Subcutaneous abdominal adipose tissue (tissue), 5 donors: ENCODE results near the gene COX5A.
"Not testable (repeated sequence)": the region's sequence is repeated elsewhere in the genome, so short reads cannot be mapped to it uniquely, and the experiment has no call there.

ENCODE experiments used
- H3K27ac ChIP-seq: one replicate; pipeline ENCODE4 v1.7.0; 2013; ENCODE audit warnings: low read depth, mild to moderate bottlenecking, inconsistent platforms, low read length, moderate library complexity
- H3K27me3 ChIP-seq, 5 donors: one replicate each; pipeline ENCODE4 v1.7.0; 2013; ENCODE audit warnings: low read length in 5 of 5, inconsistent platforms in 1 of 5; ENCODE audit not compliant: control insufficient read depth in 5 of 5, insufficient read depth in 4 of 5
- H3K36me3 ChIP-seq, 5 donors: one replicate each; pipeline ENCODE4 v1.7.0; 2013; ENCODE audit warnings: low read length in 5 of 5; ENCODE audit not compliant: control insufficient read depth in 5 of 5, insufficient read depth in 5 of 5
- H3K4me1 ChIP-seq, 5 donors: one replicate each; pipeline ENCODE4 v1.7.0; 2013; ENCODE audit warnings: low read length in 5 of 5, mild to moderate bottlenecking in 3 of 5, moderate library complexity in 1 of 5; ENCODE audit not compliant: control insufficient read depth in 5 of 5, insufficient read depth in 5 of 5
- H3K4me3 ChIP-seq, 5 donors: one replicate each; pipeline ENCODE4 v1.7.0; 2013; ENCODE audit warnings: low read length in 5 of 5, low read depth in 1 of 5
- H3K9ac ChIP-seq, 5 donors: one replicate each; pipeline ENCODE4 v1.7.0; 2013; ENCODE audit warnings: low read length in 5 of 5, mild to moderate bottlenecking in 4 of 5, moderate library complexity in 3 of 5
- H3K9me3 ChIP-seq, 5 donors: one replicate each; pipeline ENCODE4 v1.7.0; 2013; ENCODE audit warnings: low read length in 5 of 5; ENCODE audit not compliant: control insufficient read depth in 5 of 5
- donor health status: healthy.
- donor health status: healthy.
- donor health status: healthy.
- donor health status: healthy.
- donor health status: healthy.

COX5A gene

DNA sequence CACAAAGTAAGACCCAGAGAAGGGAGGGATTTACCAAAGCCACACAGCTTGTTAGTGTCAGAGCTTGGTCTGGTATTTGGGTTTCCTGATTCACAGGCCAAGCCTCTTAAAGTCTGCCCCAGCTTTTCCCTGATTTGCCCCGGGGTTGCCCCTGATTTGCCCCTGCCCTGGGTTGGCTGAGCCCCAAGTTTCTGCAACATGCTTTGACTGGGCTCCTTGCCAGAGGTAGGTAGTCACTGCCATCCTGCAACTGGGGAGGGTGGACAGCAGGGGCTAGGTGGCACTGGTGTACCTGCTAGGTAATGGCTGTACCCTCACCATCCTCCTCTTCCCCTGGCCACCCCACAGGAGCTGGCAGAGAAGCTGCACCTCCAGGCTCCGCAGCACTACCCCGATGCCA is 45.6 kb downstream of the COX5A start:
- H3K27me3 ChIP-seq: no peaks in the 10 kb centered on the region
- no peak overlapping the region for H3K4me3 ChIP-seq
- no peak overlapping the region for H3K27ac ChIP-seq
- peaks cover 6 to 31% (median 27%) of the 10 kb centered on the region in 5 donors for H3K4me1 ChIP-seq
- peaks cover 0 to 40% (median 27%) of the 10 kb centered on the region in 5 donors for H3K36me3 ChIP-seq
- H3K9me3 ChIP-seq: no peaks in the 10 kb centered on the region
- H3K9ac ChIP-seq: no peak overlapping the region

DNA sequence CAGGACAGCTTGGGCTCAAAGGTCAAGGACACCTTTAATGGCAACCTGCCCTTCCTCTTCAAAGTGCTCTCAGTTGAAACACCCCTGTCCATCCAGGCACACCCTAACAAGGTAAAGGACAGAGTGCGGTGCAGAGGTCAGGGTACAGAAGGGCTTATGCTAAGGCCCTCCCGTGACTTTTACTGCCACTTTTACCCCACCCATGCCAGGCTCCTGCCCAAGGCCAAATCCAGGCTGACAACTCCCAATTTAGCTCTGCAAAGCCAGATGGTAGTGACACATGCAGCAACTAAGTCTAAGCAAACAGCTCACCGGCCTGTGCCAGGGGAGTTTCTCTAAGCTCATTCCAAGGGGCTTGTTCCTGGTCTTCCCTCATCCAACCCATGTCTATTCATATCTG is 46.4 kb downstream of the COX5A start:
- no peak overlapping the region for H3K27ac ChIP-seq

DNA sequence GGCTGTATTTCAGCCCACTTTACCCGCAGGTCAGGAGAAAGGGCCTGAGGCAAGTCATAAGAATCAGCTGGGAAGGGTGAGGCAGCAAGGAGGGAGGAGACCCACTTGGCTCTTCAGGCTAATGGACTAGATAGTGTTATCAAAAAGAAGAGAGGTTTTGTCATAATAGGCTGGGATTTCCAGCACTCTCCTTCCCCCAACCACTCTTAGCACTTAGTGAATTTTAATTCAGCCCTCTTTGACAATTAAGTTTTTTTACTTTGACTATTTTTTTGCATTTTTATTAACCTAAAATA is 47.3 kb downstream of the COX5A start:
- H3K9ac ChIP-seq: peak overlapping the region; percentile 69 to 97 (median 91)
- peaks cover 0 to 25% (median 19%) of the 10 kb centered on the region in 5 donors for H3K36me3 ChIP-seq
- H3K4me1 ChIP-seq: peaks cover 6 to 26% (median 24%) of the 10 kb centered on the region in 5 donors
- peak overlapping the region; percentile 92 to 96 (median 95) for H3K4me3 ChIP-seq
- H3K27me3 ChIP-seq: no peaks in the 10 kb centered on the region
- H3K9me3 ChIP-seq: no peaks in the 10 kb centered on the region
- peak overlapping the region; percentile 61 for H3K27ac ChIP-seq

More for the DNA sequence above, 46.4 kb downstream of the COX5A start:
- Histone ChIP-seq H3K4me1 (peaks cover 6 to 26% (median 24%) of the 10 kb centered on the region in 5 donors), H3K4me3 (no peak overlapping the region), H3K9me3 (no peaks in the 10 kb centered on the region), H3K36me3 (peaks cover 0 to 34% (median 23%) of the 10 kb centered on the region in 5 donors), H3K27me3 (no peaks in the 10 kb centered on the region), H3K9ac (peak overlapping the region in 1 of 5 donors; percentile 28)

DNA sequence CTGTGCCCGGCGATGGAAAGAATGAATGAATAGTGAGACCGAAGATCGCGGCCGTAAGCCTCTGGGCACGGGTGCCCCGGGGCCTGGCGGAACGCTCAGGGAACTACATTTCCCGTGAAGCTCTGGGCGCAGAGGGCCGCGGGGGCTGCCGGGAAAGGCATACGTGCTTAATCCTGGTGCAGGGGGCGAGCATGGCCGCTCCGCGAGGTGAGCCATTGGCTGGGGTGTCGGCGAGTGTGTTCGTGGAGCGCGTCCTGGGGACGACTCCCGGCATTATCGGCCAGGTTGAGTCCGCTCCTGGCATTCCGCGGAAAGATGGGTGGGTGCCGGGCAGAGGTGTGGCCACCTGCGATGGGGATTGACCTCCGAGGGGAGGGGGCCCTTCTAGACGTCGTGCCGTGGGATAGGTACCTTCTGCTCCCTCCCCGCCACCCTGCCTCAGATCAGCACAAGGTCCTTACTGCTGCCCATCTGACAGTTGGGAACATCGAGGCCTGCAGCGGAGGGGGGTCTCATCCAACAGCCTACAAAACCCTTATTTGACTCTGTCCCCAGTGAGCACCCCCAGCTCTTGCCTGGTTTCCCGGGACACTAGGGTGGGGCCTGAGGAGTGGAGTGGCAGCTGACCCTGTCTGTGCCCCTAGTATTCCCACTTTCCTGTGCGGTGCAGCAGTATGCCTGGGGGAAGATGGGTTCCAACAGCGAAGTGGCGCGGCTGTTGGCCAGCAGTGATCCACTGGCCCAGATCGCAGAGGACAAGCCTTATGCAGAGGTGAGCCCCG is 47.8 kb downstream of the COX5A start, which contains the start of gene MPI:
TSS of gene MPI (plus strand) at position 160 of the 782 bp plus-strand sequence. CDS start at position 192, 32 bp downstream.
- H3K9me3 ChIP-seq: no peaks in the 10 kb centered on the region
- H3K36me3 ChIP-seq: peaks cover 0 to 22% (median 19%) of the 10 kb centered on the region in 5 donors
- H3K27me3 ChIP-seq: no peaks in the 10 kb centered on the region
- H3K4me1 ChIP-seq: peaks cover 6 to 28% (median 24%) of the 10 kb centered on the region in 5 donors
- peak within 1 kb of the TSS; percentile 69 to 97 (median 91) for H3K9ac ChIP-seq
- H3K27ac ChIP-seq: peak within 1 kb of the TSS; percentile 61
- peak within 1 kb of the TSS; percentile 92 to 96 (median 95) for H3K4me3 ChIP-seq

DNA sequence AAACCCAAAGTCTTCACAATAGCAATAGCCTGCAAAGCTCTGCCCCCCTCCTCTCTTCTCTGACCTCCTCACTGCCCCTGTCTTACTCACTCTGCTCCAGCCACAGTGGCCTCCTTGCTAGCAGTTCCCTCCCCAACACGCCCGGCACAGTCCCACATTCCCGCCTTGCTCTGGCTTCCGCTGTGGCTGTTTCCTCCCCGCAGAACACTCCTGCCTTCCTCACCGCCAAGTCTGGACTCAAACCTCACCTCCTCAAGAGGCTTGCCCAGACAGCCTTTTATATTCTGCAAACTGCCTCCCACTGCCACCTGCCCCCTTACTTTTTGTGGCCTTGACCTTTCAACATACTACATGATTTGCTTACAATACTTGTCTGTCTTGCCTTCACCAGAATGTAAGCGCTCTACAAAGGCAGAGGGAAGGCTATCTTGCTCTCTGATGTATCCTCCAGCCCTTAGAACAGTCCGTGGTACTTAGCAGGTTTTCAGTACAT is 48.4 kb downstream of the COX5A start:
- Histone ChIP-seq H3K27me3 (no peaks in the 10 kb centered on the region), H3K9ac (peak overlapping the region; percentile 69 to 97 (median 91)), H3K9me3 (no peaks in the 10 kb centered on the region), H3K27ac (peak overlapping the region; percentile 61), H3K4me1 (peaks cover 6 to 35% (median 30%) of the 10 kb centered on the region in 5 donors), H3K36me3 (peaks cover 0 to 22% (median 19%) of the 10 kb centered on the region in 5 donors), H3K4me3 (peak overlapping the region; percentile 92 to 96 (median 93))

DNA sequence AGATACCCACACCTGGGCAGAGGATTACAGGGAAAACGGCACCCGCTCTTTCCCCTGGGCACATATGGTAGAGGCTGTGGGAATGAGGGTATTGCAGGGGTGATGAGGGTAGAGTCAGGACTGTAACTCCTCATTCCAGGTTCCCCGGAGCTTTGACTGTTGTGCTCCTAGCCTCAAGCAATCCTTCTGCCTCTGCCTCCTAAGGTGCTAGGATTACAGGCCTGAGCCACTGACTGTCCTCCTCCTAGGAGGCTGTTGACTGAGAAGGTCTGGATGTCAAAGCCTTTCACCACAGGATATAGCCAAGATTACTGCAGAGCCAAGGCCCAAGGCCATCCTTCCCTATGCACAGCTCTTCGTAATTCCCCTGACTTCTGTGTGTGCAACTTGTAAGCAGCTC is 49.2 kb downstream of the COX5A start:
- no peak overlapping the region for H3K4me3 ChIP-seq
- no peak overlapping the region for H3K27ac ChIP-seq
- H3K27me3 ChIP-seq: no peaks in the 10 kb centered on the region
- H3K9me3 ChIP-seq: no peaks in the 10 kb centered on the region
- H3K36me3 ChIP-seq: peaks cover 0 to 21% (median 19%) of the 10 kb centered on the region in 5 donors
- H3K9ac ChIP-seq: peak overlapping the region in 1 of 5 donors; percentile 97
- peaks cover 6 to 41% (median 33%) of the 10 kb centered on the region in 5 donors for H3K4me1 ChIP-seq

DNA sequence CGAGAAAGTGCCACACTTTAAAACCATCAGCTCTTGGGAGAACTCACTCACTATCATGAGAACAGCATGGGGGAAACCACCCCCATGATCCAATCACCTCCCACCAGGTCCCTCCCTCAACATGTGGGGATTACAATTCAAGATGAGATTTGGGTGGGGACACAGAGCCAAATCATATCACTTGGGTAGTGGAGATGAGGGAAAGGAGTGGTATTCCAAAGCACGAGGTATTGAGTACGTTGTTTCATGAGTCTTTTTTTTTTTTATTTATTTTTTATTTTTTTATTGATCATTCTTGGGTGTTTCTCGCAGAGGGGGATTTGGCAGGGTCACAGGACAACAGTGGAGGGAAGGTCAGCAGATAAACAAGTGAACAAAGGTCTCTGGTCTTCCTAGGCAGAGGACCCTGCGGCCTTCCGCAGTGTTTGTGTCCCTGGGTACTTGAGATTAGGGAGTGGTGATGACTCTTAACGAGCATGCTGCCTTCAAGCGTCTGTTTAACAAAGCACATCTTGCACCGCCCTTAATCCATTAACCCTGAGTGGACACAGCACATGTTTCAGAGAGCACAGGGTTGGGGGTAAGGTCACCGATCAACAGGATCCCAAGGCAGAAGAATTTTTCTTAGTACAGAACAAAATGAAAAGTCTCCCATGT is 50.2 kb downstream of the COX5A start:
- H3K9me3 ChIP-seq, H3K27me3 ChIP-seq, H3K9ac ChIP-seq, H3K27ac ChIP-seq, H3K4me3 ChIP-seq: not testable (repeated sequence)
- peaks cover 0 to 11% (median 9%) of the 10 kb centered on the region in 5 donors for H3K36me3 ChIP-seq
- H3K4me1 ChIP-seq: peaks cover 6 to 41% (median 33%) of the 10 kb centered on the region in 5 donors

DNA sequence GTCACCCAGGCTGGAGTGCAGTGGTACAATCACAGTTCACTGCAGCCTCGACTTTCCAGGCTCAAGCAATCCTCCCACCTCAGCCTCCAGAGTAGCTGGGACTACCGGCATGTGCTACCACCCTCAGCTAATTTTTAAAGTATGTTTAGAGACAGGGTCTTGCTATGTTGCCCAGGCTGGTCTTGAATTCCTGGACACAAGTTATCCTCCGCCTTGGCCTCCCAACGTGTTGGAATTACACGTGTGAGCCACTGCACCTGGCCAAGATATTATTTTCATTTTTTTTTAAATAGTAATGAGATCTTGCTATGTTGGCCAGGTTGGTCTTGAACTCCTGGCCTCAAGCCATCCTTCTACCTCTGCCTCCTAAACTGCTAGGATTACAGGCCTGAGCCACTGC is 52.4 kb downstream of the COX5A start:
- Histone ChIP-seq H3K4me3 (no peak overlapping the region), H3K36me3 (no peaks in the 10 kb centered on the region), H3K9me3 (no peaks in the 10 kb centered on the region), H3K27ac (no peak overlapping the region), H3K4me1 (peaks cover 6 to 35% (median 26%) of the 10 kb centered on the region in 5 donors), H3K9ac (no peak overlapping the region), H3K27me3 (no peaks in the 10 kb centered on the region)

DNA sequence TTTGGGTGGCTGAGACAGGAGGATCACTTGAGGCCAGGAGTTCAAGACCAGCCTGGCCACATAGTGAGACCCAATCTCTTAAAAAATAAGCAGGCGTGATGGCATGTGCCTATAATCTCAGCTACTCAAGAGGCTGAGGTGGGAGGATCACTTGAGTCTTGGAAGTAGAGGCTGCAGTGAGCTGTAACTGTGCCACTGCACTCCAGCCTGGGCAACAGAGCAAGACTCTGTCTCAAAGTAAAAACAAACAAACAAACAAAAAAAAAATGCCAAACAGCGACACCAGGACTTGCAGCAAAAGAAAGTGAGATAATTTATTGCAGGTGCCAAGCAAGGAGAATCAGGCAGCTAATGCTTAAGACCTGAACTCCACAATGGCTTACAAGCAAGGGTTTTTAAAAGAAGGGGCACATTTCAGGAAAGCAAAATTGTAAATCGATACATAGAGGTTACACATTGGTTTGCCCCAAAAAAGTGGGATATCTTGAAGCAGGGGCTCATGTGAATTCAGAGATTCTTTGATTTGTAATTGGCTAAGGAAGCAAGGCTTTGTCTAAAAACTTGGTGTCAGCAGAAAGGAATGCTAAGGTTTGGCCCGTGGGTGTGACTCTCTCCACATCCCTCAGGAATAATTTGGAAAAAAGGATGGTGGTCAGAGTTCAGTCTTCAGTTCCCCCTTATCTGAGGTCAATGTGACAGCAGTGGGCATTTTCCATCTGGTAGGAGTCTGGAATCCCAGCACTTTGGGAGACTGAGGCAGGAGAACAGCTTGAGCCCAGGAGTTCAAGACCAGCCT is 53.2 kb downstream of the COX5A start:
- Histone ChIP-seq H3K4me1 (peaks cover 6 to 27% (median 18%) of the 10 kb centered on the region in 5 donors), H3K36me3 (no peaks in the 10 kb centered on the region), H3K27ac (no peak overlapping the region), H3K9ac (no peak overlapping the region), H3K27me3 (no peaks in the 10 kb centered on the region), H3K4me3 (no peak overlapping the region), H3K9me3 (no peaks in the 10 kb centered on the region)
